Inferior parietal cortex (tissue), 1 donor: ENCODE measurements around the gene C15orf39.
A peak's percentile ranks its signal among the peaks of the same experiment; 100 is the strongest.

Experiments used
- DNase-seq: peaks from one replicate; pipeline ENCODE4 v3.0.0-alpha.2; 2016; ENCODE audit errors: extremely low spot score

Gene C15orf39

GRCh38 chr15:75197062-75197630, 4.5 kb upstream of the C15orf39 start:
- no peak for DNase-seq

- DNase-seq, result no peak
These were observed 2.9 kb upstream of the C15orf39 start for GRCh38 chr15:75198560-75199356.

- no peak for DNase-seq
These were observed 2.2 kb upstream of the C15orf39 start for GRCh38 chr15:75199357-75199940.

GRCh38 chr15:75200391-75200764, 1.3 kb upstream of the C15orf39 start:
- DNase-seq, result no peak

GRCh38 chr15:75200765-75201615, 692 bp upstream of the C15orf39 start:
- DNase-seq, result no peak

- DNase-seq, result no peak
These were observed 752 bp downstream of the C15orf39 start for GRCh38 chr15:75202251-75203016.

GRCh38 chr15:75203017-75203907, 1.6 kb downstream of the C15orf39 start:
- no peak for DNase-seq

- no peak for DNase-seq
These were observed 2.2 kb downstream of the C15orf39 start for GRCh38 chr15:75203908-75204263.

- peak; percentile 90 for DNase-seq
These were observed 2.8 kb downstream of the C15orf39 start for GRCh38 chr15:75204340-75205063.

GRCh38 chr15:75205064-75205395, 3.3 kb downstream of the C15orf39 start:
- no peak for DNase-seq

GRCh38 chr15:75206006-75206405, 4.3 kb downstream of the C15orf39 start:
- no peak for DNase-seq

GRCh38 chr15:75206803-75207617, 5.3 kb downstream of the C15orf39 start:
- DNase-seq, result no peak

GRCh38 chr15:75207618-75208500, 6.2 kb downstream of the C15orf39 start:
- DNase-seq, result no peak

- DNase-seq, result no peak
These were observed 7.0 kb downstream of the C15orf39 start for GRCh38 chr15:75208501-75209288.

- DNase-seq, result no peak
These were observed 7.6 kb downstream of the C15orf39 start for GRCh38 chr15:75209289-75209676.

- no peak for DNase-seq
These were observed 9.1 kb downstream of the C15orf39 start for GRCh38 chr15:75210811-75211230.
